Non-pigmented ciliary epithelial cell (primary cell): ENCODE results near the gene CATSPER3.

ENCODE experiments used
- DNase-seq: peaks from one replicate; pipeline ENCODE4 v3.0.0-alpha.2; 2010; ENCODE audit warnings: low read depth

CATSPER3 gene

DNA sequence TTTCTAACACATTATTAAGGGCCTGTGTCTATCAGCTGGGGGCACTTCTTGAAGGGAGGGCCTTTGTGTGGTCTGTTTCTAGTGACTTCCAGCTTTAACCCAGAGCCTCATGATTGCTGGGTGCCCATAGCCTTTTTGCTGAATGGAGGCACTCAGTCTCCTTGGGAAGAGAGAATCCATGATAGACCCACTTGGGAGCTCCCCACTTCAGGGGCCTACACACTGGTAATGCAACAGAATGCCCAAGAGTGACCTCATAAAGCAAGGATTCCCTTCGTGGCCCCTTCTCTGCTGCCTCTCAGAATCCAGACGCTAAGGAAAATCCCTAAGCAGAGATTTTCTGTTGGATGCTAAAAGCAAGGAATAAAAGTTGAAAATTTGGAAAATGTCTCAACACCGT lies at the start of gene CATSPER3:
Gene CATSPER3, plus strand, starts transcription at position 301 of the 400 bp plus-strand sequence. Its CDS starts 85 bp downstream, at position 386.
- DNase-seq = no peak

DNA sequence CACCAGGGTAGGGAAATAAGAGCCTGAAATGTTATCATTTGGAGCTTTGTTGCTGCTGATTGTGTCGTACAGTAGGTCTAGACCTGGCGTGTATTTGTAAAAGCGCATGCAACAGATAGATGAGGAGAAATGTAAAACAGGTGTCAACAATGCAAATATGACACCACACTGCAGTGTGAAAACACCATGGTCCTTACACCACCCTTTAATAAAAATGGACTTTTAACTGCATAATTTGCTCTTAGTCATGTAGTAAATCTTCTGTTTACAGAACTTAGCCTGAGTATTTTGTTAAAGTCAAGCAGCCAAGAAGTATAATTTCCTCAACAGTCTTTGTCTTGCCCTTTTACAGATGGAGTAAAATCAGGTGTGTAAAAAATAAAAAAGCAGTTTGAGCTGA lies 48.8 kb upstream of the CATSPER3 start:
- DNase-seq = no peak

DNA sequence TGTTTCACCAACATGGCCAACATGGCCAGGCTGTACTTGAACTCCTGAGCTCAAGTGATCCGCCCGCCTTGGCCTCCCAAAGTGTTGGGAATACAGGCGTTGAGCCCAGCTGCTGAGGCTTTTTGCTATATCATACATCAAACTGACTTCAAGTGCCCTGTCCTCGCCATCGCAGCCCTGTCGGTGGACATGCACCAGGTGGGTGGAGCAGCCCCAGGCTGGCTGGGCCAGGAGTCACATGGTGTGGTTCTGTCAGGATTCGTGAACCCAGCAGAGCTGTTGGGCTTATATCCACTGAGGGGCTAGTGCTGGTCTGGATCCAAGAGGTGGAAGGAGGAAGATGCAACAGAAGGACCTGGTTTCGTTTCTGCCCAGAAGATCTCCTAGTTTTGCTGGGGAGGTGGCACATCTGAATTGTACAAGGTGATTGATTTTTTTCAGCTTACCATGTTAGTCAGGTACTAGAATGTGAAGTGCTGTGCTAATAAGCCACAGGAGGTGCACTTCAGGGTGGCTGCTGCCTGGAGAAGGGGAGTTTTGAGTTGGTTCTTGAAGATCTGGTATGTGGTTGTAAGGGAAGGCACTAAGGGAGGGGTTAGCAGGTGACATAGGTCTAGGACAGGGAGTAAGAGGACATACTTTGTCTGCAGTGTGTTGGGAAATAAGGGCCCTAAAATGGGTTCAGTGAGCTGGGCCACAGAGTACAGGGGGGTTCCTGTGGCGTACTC lies 46.7 kb upstream of the CATSPER3 start:
- no peak for DNase-seq

DNA sequence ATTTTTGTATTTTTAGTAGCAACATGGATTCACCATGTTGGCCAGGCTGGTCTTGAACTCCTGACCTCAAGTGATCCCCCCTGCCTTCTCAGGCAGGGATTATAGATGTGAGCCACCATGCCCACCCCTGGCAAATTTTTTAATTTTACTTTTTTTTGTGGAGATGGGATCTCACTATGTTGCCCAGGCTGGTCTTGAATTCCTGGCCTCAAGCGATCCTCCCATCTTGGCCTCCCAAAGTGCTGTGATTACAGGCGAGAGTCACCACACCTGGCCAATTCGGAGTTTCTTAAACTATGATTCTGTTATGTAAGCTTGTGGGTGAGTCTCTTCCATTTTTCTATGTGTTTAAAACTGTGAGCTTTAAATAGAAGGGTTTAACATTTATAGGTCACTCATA lies 35.2 kb upstream of the CATSPER3 start:
- no peak for DNase-seq

DNA sequence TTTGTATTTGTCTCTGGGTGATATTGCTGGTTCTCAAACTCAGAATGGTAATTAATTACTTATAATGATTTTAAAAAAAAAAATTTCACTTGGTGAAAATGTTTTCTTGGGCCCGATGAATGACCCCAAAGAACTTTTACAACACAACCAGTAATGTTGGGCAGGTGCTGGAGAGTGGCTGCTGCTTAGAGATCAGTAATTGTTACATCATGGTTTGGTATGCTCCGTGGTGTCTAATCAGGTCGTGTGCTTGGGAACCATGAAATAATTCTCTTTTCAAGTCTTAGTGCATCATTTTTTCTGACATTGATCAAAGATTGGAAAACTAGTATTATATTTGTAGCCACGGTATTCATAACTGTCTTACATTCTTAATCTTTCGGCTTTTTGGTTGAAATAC lies 33.5 kb upstream of the CATSPER3 start:
- no peak for DNase-seq

DNA sequence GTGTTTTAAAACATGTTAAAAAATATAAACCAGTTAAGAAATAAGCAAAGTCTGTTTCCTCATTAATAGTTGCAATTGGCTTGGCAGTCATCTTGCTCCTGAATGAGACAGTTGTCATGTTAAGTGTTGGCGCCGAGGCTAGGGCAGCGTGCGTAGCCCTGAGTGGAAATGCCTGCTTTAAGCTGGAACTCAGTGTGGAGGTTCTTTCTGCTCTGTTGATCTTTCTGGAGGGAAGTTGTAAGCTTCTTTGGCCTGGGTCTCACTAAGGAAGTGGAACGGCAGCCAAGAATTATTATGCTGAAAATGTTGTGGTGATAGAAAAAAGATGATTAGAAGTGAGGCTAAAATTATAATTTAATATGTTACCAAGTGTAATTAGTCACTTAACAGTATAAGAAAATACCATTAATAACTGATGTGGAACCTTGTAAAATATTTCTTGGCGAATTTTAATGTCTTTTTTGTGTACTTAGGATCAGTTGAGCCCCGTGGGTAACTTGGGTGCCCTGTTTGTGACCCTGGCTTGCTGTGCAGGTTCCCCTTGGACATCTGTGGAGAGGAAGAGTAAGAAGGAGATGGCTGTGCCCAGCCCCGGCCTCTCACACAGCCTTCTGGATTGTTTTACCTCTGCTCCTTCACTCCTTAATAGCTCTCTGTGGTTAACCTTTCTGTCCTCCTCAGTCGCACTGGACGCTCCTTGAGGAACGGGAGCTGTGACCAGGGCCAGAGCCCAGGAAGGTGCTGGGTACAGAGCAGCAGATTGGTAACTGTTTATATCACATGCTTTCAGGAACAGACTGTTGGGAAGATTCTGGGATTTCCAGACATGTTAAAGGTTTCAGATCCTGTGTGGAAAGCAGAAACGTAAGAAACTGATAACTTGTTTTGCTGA lies 31.8 kb upstream of the CATSPER3 start:
- DNase-seq = no peak

DNA sequence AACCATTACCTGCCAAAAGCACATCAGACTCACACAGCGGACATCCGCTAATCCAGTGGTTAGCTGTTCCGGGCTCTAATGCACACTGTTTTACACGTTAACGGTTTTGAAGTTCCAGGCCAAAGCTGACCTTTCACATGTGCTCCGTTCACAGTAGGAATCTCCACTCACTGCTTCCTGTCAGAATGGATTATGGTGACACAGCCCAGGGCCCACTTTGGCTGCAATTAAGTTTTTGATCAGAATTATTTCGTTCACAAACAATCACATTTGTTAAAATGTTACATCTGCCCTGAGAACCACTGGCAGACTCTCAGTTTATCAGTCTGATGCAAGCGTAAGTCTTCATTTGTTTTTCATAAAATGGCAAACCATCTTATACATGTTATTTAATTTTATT lies 30.2 kb upstream of the CATSPER3 start:
- DNase-seq = no peak

DNA sequence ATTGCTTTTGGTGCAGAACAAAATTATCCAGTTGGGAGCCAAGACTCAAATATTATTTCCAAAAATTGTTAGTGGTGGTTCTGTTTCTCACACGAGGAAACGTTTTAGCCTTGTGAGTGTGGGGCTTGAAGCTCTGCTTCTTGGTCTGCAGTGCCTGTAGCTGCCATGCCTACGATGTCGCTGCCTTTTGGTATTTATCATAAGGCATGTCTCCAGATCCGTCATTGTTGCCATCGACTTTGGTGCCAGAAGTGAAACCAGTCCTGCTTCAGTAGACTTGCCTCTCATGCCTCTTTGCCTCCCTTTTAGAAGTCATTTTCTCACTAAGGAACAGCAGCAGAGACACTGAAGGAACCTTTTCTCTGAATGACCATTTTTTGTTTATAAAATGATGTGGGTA lies 29.7 kb upstream of the CATSPER3 start:
- DNase-seq = no peak

DNA sequence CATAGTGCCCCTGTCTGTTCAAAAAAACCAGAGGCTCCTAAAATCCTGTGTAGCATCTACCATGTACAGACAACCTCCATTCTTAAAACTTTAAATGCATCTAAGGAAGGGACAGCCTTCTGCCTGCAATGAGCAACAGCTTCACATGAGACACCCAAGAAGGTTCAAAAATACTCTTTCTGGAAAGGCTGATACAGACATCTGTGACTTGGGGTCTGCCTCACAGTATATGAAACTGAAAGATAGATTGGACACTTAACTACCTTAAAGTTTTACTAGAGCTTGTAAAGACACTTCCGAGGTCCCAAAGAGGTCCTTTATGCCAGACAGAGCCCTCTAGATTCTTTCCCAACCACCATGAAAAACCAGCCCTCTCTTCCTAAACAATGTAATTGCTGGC lies 28.2 kb upstream of the CATSPER3 start:
- no peak for DNase-seq

DNA sequence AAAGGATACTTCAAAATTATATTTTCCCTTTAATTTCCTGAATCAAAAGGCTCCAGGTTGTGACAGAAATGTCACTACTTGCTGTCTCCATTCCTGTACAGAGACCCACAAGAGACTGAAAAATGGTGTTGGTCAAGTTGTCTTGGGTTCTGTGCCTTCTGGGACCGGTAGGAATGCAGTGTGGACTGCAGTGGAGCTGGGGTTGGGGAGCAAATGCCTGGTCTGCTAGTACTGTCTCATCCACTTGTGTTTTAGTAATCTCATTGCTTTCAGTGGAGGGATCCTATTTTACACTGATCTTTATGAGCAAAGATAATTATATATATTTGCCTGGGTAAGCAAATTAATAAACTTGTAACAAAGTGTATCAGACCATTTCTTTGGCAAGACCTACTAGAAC lies 24.2 kb upstream of the CATSPER3 start:
- DNase-seq = no peak

DNA sequence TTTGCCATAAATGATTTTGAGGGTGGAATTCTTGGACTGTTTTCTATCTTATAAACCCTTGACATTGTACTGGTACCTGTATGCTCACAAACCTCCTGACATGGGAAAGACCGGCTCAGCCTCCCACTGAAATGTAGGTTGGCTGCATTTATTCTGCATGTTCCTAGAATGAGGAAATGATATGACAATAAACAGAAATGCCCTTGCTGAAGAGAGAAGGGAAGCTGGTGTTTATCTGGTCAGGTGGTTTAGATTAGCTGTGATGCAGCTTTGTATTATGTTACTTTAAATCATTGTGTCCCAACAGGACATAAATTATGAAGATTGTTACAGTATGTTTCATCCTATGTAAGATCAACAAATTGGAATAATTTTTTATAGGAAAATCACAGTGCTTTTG lies 23.1 kb upstream of the CATSPER3 start:
- DNase-seq = no peak

DNA sequence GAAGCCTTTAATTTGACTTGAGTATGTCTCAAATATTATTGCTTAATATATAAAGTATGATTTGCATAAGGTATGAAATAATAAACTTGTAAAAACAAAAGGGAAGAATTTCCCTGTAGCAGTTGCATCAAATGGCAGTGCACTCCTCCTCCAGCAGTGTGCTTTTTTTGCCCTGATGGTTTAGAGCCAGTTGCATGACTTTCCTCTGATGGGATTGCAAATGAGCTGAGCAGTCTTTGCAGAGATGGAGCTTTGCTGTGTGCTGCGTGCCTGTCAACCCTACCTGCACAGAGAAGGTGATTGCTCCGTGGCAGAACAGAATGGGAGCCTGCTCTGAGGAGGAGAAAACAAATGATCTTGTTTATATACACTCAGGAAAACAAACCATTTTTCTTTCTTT lies 22.7 kb upstream of the CATSPER3 start:
- no peak for DNase-seq

DNA sequence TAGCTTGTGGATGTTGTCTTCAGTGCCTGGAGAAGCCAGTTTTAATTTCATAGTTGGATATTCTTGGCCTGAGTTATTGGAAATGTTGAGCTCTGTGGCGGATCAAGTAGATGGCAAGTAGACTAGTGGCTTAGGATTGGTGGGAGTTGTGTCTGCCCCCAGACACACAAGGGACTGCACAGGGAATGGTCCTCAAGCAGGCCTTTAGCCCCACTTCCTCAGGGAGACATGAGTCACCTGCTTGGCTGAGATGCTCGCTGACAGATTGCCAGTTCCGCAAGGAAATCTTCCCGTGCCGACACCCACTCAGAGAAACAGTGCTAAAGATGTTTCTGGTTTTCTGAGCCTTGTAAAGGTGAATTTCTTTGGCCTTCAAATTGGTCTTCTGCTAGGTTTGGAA lies 18.8 kb upstream of the CATSPER3 start:
- no peak for DNase-seq

DNA sequence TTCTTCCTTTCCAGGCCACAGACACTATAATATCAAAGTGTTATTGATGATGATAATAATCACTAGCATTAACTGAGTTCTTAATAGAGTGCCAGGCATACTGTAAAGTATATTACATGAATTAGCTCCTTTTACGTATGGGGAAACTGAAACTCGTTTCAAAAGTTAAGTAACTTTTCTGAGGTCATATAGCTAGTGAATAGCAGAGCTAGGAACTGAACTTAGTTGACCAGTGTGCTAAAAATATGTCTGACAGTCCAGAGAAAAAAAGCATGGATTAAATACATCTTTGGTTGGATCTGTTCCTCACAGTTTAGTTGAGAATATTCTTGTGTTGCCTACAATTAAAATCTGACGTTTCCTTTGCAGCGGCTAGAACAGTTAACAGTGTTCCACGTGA lies 18.4 kb upstream of the CATSPER3 start:
- no peak for DNase-seq

DNA sequence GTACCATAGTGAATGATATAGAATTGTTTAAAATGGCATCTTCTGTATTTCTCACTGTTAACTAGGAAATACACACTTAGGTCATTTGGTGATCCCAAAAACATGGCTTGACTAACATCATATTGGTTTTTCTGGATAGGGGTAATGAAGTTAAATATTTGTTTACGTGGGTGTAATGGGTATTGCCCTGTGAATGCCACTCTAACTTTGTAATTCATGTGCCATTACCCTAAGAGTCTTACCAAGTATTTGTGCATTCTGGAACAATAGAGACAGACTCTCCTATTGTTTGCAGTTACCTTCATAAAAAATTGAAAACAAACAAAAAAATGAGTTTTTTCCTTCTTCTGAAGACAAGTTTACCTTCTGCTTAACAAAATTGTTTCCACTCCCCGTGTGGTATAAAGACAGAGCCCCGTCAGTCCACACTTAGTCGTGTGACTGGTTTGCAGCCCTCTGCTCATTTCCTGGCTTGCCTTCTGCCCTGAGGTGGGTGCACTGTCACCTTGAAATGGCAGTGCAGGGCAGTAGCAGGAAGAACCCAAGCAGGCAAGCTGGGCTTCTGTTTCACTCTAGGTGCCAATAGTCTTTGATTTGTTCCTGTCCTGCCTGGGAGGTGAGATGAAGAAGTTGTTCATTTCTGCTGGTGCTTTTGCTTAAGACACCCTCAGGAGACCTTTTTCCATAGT lies 9.6 kb upstream of the CATSPER3 start:
- no peak for DNase-seq

DNA sequence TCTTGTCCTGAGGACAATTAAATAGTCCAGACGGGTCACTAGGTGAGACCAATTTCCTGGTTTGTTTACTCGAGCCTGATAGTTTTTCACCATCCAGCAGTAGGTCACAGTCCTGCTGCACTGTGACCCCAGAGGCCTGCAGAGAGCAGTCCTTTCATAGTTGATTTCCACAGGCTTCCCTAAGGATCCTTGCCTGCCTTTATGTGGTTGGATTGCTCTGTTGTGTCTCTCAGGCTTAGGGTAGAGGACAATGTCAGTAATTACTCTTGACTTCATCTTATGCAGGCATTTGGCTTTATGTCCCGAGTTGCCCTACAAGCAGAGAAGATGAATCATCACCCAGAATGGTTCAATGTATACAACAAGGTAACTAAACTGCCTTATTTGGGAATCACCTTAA lies 9.0 kb upstream of the CATSPER3 start:
- no peak for DNase-seq

DNA sequence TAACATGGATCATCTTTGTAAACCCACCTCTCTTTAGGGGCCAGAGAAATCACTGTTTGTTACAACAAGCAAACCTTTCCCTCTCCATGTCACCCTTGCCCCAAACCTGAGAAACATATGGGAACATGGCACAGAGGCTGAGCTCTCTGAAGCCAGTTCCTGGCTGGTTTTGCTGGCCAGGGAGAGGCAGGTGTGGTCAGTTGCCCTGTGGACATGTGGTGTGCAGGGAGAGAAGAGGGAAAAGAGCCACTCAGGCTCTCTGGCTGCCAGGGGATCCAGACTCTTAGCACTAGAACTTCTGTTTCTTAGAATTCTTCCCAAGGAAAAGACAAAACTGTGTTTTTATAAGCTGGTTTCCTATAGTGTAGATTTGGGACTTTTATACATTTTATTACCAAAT lies 4.6 kb upstream of the CATSPER3 start:
- DNase-seq = no peak

DNA sequence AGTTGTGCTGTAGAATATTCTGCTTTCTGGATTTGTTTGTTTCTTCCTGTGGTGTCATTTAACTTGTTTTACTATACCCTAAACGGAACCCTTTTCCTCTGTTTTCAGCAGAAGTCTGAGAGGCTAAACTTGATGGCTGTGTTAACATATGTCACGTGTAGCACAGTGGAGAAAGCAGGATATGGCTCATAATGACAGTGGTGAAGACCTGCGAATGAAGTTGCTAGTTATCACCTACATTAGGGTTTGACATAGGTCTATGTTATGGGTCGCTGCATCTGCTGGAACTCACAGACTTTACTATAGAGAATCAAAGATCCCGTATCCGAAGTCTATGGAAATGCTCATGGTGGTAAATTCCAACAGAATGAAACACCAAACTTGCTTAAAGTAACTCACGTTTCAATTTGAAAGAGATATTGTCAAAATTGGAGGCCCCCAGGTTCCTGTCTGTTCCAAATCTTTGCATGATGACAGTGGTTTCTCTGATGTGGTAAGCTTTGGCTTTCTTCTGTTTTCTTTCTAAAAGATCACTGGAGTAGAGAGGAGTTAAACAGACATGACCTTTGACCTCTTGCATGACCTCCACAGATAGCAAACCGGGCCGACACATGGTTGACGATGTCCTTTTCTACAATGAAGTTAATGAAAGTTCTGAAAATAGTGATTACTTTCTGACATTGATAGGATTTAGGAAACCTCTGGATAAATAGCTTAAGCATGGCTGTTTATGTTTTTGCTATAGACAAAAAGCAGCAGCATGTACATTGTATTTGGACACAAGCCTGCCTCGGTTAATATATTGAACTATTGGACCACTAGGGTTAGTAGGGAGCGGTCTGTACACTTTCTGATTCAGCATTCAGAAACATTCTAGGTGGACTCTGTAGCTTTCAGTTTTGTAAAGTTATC lies 3.1 kb upstream of the CATSPER3 start:
- no peak for DNase-seq

DNA sequence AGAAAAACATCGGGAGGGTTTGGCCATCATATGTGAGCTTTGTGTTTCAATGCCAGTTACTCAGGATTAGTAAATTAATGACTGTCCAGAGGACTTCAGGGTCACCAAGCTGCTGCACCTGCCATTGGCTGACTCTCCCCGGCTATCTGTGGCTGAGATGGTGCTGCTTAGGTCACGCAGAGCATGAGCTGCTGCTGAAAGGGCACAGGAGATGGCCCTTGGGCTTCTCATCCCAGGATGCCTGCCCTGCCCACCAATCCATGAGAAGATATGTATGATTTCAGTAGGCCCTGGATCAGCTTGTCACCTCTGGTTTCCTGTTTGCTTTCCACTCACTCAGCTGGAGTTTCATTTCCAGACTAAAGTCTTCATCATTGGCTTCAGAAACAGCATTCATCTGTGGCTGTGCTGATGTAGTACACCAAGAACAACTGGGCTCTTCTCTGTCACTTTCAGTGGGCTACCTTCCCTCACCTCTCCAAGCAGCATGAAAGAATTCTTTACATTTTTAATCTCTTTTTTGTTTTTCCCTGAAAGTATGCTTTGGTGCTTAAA lies 2.4 kb upstream of the CATSPER3 start:
- DNase-seq = no peak

DNA sequence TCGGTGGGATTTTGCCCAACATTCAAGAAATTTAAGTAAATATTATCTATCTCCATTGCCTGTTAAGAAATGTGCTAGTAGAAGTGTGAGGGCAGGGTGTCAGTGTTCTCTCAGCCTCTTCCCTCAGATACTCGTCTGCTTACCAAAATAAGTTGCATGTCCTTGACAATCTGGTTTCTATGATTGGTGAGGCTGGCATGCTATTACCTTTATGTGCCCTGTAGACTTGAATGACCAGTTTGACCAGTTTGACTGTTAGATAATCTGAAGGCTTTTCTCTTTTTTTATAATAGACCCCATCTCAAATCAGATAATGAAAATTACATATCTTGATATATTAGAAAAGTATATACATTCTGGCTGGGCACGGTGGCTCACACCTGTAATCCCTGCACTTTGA lies 348 bp downstream of the CATSPER3 start:
- DNase-seq = no peak

DNA sequence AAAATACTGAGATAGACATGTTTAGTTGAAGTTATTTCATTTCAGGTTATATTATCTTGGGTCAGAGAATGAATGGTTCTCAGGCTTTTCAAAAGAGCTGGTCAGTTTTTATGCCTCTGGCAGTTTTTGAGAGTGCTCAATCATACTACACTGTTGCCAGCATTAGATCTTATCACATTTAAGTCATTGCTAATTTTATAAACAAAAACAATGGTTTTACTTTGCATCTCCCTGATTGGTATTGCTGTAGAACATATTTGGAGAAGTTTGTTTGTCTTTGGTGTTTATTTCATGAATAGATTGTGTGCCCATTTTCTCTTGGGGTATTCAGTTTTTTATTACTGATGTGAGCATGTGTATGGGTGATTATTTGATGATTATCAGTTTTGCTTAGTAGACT lies 1.5 kb downstream of the CATSPER3 start:
- no peak for DNase-seq
